CD4-positive, alpha-beta memory T cell (primary cell): ENCODE results near the gene HSPA1B. TPM values are rescaled to one million over a fixed set of nuclear protein-coding genes. Genes with fewer than 3 reads are reported as not detected.
"Not testable (repeated sequence)": the region's sequence is repeated elsewhere in the genome, so short reads cannot be mapped to it uniquely, and the experiment has no call there.

ENCODE experiments used
- CTCF ChIA-PET: fragments of 350-600 bp; sonication (Branson Sonifier 250); formaldehyde crosslinking; loops from one replicate; lab custom pipeline; 2021; ENCODE audit warnings: inconsistent platforms; ENCODE audit not compliant: partially characterized antibody; lab: Charles Lee
- POLR2A ChIA-PET: fragments of 350-600 bp; sonication (Branson Sonifier 250); formaldehyde crosslinking; loops from one replicate; lab custom pipeline; 2021; ENCODE audit not compliant: partially characterized antibody; lab: Charles Lee
- DNase-seq, 5 donors: peaks; one replicate each; pipeline versions ENCODE4 v3.0.0 to v3.0.0-alpha.2; 2020 to 2022; ENCODE audit warnings: mixed read lengths in 1 of 5
- H3K27ac ChIP-seq: one replicate; pipeline ENCODE4 v1.7.0; 2013; ENCODE audit warnings: low read depth, low read length
- H3K27me3 ChIP-seq: 2 replicates; pipeline ENCODE4 v1.7.0; 2013; ENCODE audit warnings: mild to moderate bottlenecking, low read length, moderate library complexity; ENCODE audit not compliant: insufficient read depth
- H3K36me3 ChIP-seq: 2 replicates; pipeline ENCODE4 v1.7.0; 2013; ENCODE audit warnings: mild to moderate bottlenecking, low read length, moderate library complexity; ENCODE audit not compliant: insufficient read depth
- H3K4me1 ChIP-seq: 2 replicates; pipeline ENCODE4 v1.7.0; 2013; ENCODE audit warnings: mild to moderate bottlenecking, low read length, moderate library complexity; ENCODE audit not compliant: insufficient read depth
- H3K4me3 ChIP-seq, 2 donors: one replicate each; pipeline ENCODE4 v1.7.0; 2013; ENCODE audit warnings: low read length in 2 of 2, mild to moderate bottlenecking in 1 of 2
- H3K9me3 ChIP-seq, 2 donors: one replicate each; pipeline ENCODE4 v1.7.0; 2013; ENCODE audit warnings: low read length in 2 of 2, control low read depth in 1 of 2; ENCODE audit not compliant: control insufficient read depth in 1 of 2
- H3K27ac Mint-ChIP-seq, 7 donors: one replicate each; pipeline ENCODE4 v1.8.0; 2020 to 2021; ENCODE audit warnings: mixed read lengths in 7 of 7, mild to moderate bottlenecking in 6 of 7, inconsistent platforms in 3 of 7, moderate library complexity in 3 of 7
- H3K27me3 Mint-ChIP-seq, 2 donors: one replicate each; pipeline ENCODE4 v1.8.0; 2020 to 2021; ENCODE audit warnings: mixed read lengths in 2 of 2
- H3K36me3 Mint-ChIP-seq, 2 donors: one replicate each; pipeline ENCODE4 v1.8.0; 2020 to 2021; ENCODE audit warnings: mixed read lengths in 2 of 2, inconsistent platforms in 1 of 2, mild to moderate bottlenecking in 1 of 2
- H3K4me1 Mint-ChIP-seq, 4 donors: one replicate each; pipeline ENCODE4 v1.8.0; 2020 to 2021; ENCODE audit warnings: mixed read lengths in 4 of 4, mild to moderate bottlenecking in 1 of 4
- H3K4me3 Mint-ChIP-seq, 8 donors: one replicate each; pipeline ENCODE4 v1.8.0; 2020 to 2021; ENCODE audit warnings: mixed read lengths in 8 of 8, mild to moderate bottlenecking in 7 of 8, moderate library complexity in 6 of 8, inconsistent platforms in 3 of 8
- H3K9me3 Mint-ChIP-seq, 8 donors: one replicate each; pipeline ENCODE4 v1.8.0; 2020 to 2021; ENCODE audit warnings: mixed read lengths in 8 of 8, mild to moderate bottlenecking in 5 of 8, inconsistent platforms in 3 of 8, moderate library complexity in 1 of 8
- intact Hi-C: fragments of 100-400 bp; cut with micrococcal nuclease; formaldehyde crosslinking; loops from one replicate; pipeline ENCODE4 v1.15.1; 2023
- polyA plus RNA-seq, 2 donors: library from polyadenylated mRNA; unstranded; fragments of 300-500 nt; fragmentation: Illumina TruSeq; gene quantifications; one replicate each; pipeline ENCODE4 v1.2.3, GENCODE V29; 2021
- total RNA-seq, 2 experiments: library from RNA; stranded (reverse); gene quantifications; one replicate each; pipeline ENCODE4 v1.2.3, GENCODE V29; 2021

HSPA1B gene
- total and polyA plus RNA-seq, 4 experiments from 2014 or later = 1.9 to 60.8 (median 31.7) TPM

DNA sequence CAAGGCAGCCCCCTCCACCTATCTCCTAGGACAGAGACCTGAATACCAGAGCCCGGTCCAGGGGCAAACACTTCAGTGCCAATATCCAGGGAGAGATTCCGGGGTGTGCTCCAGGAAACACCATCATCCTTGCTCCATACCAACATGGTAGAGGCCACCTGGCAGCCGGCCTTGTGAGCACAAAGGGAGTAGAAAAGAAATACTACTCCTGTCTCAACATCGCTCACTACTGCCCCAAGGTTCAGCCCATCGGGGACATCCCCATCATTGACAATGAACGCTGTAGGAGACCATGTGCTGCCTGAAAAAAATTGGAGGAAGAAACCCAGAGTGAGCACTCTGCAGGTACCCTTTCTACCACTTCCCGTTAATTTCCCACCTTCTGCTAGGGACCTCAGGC lies 33.6 kb downstream of the HSPA1B start:
- H3K27ac Mint-ChIP-seq = peak overlapping the region in 5 of 7 donors; percentile 42 to 97 (median 95)

DNA sequence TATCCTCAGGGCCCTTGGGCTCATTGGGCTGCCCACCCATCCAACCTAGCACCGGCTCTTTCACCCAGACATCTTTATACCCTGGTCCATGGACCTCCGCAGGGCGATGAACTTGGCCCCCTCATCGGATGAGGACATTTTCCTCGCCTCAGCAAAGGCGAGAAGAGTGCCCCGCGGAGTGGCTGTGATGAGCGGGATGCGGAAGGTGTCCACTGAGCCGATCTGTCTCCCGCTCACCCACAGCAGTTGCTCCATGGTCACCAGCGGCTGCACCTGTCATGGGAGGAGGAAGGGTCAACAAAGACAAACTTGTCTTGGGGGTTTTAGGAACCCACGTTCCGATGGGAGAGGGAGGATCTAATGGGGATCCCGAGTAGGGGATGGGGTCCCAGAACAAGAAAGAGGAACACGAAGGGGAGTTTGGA lies 34.4 kb downstream of the HSPA1B start:
- peak overlapping the region; percentile 87 to 96 (median 94) for H3K4me3 Mint-ChIP-seq
- H3K4me1 ChIP-seq = peaks cover 16% of the 10 kb centered on the region
- no peaks in the 10 kb centered on the region for H3K9me3 ChIP-seq
- POLR2A ChIA-PET = interaction anchor here (0.7 to 3.4 kb wide), 19 partner anchors 25 to 320 kb away, joined by 3 to 43 read pairs (median 8); partner anchors contain the start of genes ABHD16A, BAG6, C6orf47 and CSNK2B
- peak overlapping the region; percentile 88 to 95 for H3K4me3 ChIP-seq
- intact Hi-C loops = loop anchor here (1.0 to 5.0 kb wide), 2 partner anchors 28 to 40 kb away; no protein-coding TSS in a partner anchor
- peaks cover 14 to 33% (median 23%) of the 10 kb centered on the region in 4 donors for H3K4me1 Mint-ChIP-seq
- H3K27me3 ChIP-seq = no peaks in the 10 kb centered on the region
- peaks cover 0 to 2% (median 0%) of the 10 kb centered on the region in 8 donors for H3K9me3 Mint-ChIP-seq
- H3K27ac Mint-ChIP-seq = peak overlapping the region; percentile 94 to 98 (median 97)
- H3K27me3 Mint-ChIP-seq = peaks cover 0 to 2% of the 10 kb centered on the region in 2 donors
- peaks cover 6% of the 10 kb centered on the region for H3K36me3 ChIP-seq
- CTCF ChIA-PET = interaction anchor here (1.1 to 1.4 kb wide), 3 partner anchors 36 to 130 kb away, joined by 3 to 6 read pairs (median 5); partner anchors contain the start of gene EHMT2
- peak overlapping the region; percentile 90 for H3K27ac ChIP-seq
- H3K36me3 Mint-ChIP-seq = peaks cover 8 to 40% of the 10 kb centered on the region in 2 donors
- peak in 1 of 5 donors; percentile 44 for DNase-seq

More for the DNA sequence above, 33.6 kb downstream of the HSPA1B start:
- H3K4me3 Mint-ChIP-seq = peak overlapping the region in 7 of 8 donors; percentile 17 to 95 (median 91)
- peaks cover 0 to 2% (median 0%) of the 10 kb centered on the region in 8 donors for H3K9me3 Mint-ChIP-seq
- H3K4me1 Mint-ChIP-seq = peaks cover 14 to 33% (median 23%) of the 10 kb centered on the region in 4 donors
- DNase-seq = no peak
- H3K27ac ChIP-seq = no peak overlapping the region
- POLR2A ChIA-PET = interaction anchor here (3.2 kb wide), 1 partner anchor 131 kb away, joined by 16 read pairs; the partner anchor contains the start of gene DDAH2
- peaks cover 0 to 2% of the 10 kb centered on the region in 2 donors for H3K27me3 Mint-ChIP-seq
- peaks cover 16% of the 10 kb centered on the region for H3K4me1 ChIP-seq
- no peak overlapping the region for H3K4me3 ChIP-seq
- CTCF ChIA-PET = no interaction called here
- H3K36me3 Mint-ChIP-seq = peaks cover 8 to 42% of the 10 kb centered on the region in 2 donors
- intact Hi-C loops = loop anchor here (5.0 kb wide), 1 partner anchor 39 kb away; no protein-coding TSS in a partner anchor
- peaks cover 6% of the 10 kb centered on the region for H3K36me3 ChIP-seq
- no peaks in the 10 kb centered on the region for H3K9me3 ChIP-seq
- H3K27me3 ChIP-seq = no peaks in the 10 kb centered on the region

DNA sequence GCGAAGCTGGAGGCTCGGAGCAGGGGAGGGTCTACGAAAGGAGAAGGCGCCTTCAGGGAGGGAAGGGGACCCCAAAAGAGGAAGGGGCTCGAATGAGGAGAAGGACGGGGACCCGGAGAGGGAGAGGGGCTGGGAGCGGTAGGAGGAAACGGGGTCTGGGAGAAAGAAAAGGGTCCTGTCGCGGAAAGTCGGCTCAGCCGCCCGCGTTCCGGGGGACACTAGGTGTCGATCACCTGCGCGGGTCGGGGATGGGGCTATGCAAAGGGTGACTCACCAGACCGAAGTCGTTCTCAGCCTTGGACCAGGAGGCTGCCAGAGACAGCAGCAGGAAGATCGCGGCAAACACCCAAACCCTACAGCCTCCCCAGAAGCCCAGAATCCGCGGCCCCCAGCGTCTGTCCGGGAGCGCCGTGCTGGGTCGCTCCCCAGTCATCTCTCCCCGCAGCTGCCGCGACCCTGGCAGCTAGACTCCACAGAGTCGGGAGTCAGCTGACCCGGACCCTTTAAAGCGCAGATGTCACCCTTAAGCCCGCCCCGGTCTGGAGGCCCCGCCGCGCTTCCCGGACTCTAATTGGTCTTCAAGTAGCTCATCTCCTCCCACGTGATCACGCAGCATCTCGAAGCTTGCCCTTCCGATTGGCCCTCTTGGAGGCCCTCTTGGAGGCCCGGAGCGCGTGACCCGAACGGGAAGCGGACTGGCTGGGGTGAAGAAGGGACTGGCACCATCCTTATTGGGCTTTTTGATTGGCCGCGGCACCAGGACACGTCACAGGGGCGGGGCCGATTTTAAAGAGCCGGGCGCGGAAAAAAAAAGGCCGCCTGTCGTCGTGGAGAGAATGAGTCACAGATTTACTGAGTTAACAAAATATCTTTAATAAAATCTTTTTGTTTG lies 35.1 kb downstream of the HSPA1B start, which contains the start of gene NEU1:
Gene NEU1, minus strand, starts transcription at position 478 of the 892 bp plus-strand sequence. Its CDS starts 45 bp downstream, at position 433.
- Histone ChIP-seq H3K27me3 (no peaks in the 10 kb centered on the region), H3K4me3 (peak within 1 kb of the TSS; percentile 88 to 95), H3K36me3 (peaks cover 6% of the 10 kb centered on the region), H3K9me3 (no peaks in the 10 kb centered on the region), H3K4me1 (peaks cover 16% of the 10 kb centered on the region), H3K27ac (peak within 1 kb of the TSS; percentile 90)
- ChIA-PET POLR2A (interaction anchor here (0.7 to 3.4 kb wide), 35 partner anchors 18 to 1109 kb away, joined by 3 to 43 read pairs (median 6); partner anchors contain the start of genes ABHD16A, BAG6, C6orf47 and CSNK2B), CTCF (interaction anchor here (0.8 to 2.7 kb wide), 11 partner anchors 27 to 311 kb away, joined by 3 to 23 read pairs (median 4); partner anchors contain the start of genes ABHD16A, EHMT2 and LY6G5C)
- Mint-ChIP-seq H3K4me3 (peak within 1 kb of the TSS; percentile 87 to 96 (median 94)), H3K27me3 (peaks cover 0 to 2% of the 10 kb centered on the region in 2 donors), H3K27ac (peak within 1 kb of the TSS; percentile 94 to 98 (median 97)), H3K36me3 (peaks cover 8 to 34% of the 10 kb centered on the region in 2 donors), H3K9me3 (peaks cover 0 to 2% (median 0%) of the 10 kb centered on the region in 8 donors), H3K4me1 (peaks cover 14 to 33% (median 23%) of the 10 kb centered on the region in 4 donors)
- DNase-seq = peak; percentile 97 to 100 (median 100)
- intact Hi-C loops = loop anchor here (1.0 to 5.0 kb wide), 8 partner anchors 28 to 242 kb away; partner anchors contain the start of genes ABHD16A, BAG6, DDAH2 and EHMT2

DNA sequence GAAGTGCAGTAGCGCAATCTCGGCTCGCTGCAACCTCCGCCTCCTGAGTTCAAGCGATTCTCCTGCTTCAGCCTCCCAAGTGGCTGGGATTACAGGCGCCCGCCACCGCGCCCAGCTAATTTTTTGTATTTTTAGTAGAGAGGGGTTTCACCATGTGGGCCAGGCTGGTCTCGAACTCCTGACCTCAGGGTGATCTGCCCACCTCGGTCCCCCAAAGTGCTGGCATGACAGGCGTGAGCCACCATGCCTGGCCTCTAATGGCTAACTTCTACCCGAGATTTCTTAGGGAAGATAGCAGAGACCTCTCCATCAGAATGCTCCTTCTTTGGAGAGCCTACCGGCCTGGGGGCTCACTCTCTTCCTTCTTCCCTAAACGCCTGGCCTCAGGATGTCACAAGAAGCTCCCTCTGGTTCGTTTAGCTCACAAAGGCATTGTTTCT lies 36.6 kb downstream of the HSPA1B start:
- H3K4me3 Mint-ChIP-seq = peak overlapping the region; percentile 87 to 96 (median 94)
- CTCF ChIA-PET = interaction anchor here (0.7 to 2.7 kb wide), 4 partner anchors 25 to 242 kb away, joined by 3 to 23 read pairs (median 5); no protein-coding TSS in a partner anchor
- intact Hi-C loops = loop anchor here (1.0 to 5.0 kb wide), 2 partner anchors 42 to 184 kb away; no protein-coding TSS in a partner anchor

DNA sequence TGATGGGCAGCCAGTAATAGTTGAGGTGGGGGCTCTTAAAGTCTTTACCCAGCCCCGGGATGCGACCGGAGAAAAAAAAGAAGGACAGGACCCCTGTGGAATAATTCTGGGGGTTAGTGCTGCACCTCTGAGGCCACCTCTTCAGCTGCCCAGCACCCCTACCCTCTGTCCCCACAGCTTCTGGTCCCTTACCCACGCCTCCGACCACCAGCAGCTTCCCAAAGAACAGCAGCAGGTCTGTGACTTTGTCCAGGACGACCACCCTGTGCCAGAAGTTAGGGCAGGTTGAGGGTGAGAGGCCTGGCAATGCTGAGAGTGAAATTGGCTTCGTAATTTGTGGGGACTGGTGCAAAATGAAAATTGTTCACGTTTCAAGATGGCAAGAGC lies 37.3 kb downstream of the HSPA1B start:
- Mint-ChIP-seq H3K4me3 (peak overlapping the region in 2 of 8 donors; percentile 33 to 87), H3K27ac (no peak overlapping the region), H3K27me3 (peaks cover 0 to 2% of the 10 kb centered on the region in 2 donors), H3K9me3 (peaks cover 0 to 2% (median 0%) of the 10 kb centered on the region in 8 donors), H3K36me3 (peaks cover 4 to 22% of the 10 kb centered on the region in 2 donors), H3K4me1 (peaks cover 14 to 33% (median 23%) of the 10 kb centered on the region in 4 donors)
- Histone ChIP-seq H3K4me3 (no peak overlapping the region), H3K9me3 (no peaks in the 10 kb centered on the region), H3K27ac (no peak overlapping the region), H3K4me1 (peaks cover 16% of the 10 kb centered on the region), H3K36me3 (no peaks in the 10 kb centered on the region), H3K27me3 (no peaks in the 10 kb centered on the region)
- intact Hi-C loops = loop anchor here (1.0 to 5.0 kb wide), 2 partner anchors 43 to 185 kb away; no protein-coding TSS in a partner anchor
- POLR2A ChIA-PET = interaction anchor here (1.4 to 3.4 kb wide), 3 partner anchors 174 to 212 kb away, joined by 4 to 24 read pairs (median 22); partner anchors contain the start of genes BAG6, CSNK2B and GPANK1
- no peak for DNase-seq
- CTCF ChIA-PET = interaction anchor here (1.6 to 2.7 kb wide), 2 partner anchors 25 to 34 kb away, joined by 6 to 23 read pairs; no protein-coding TSS in a partner anchor

More for the DNA sequence above, 36.6 kb downstream of the HSPA1B start:
- peak overlapping the region; percentile 39 to 87 for H3K4me3 ChIP-seq
- H3K4me1 ChIP-seq = peaks cover 16% of the 10 kb centered on the region
- H3K9me3 Mint-ChIP-seq, H3K27me3 Mint-ChIP-seq, H3K9me3 ChIP-seq, H3K27me3 ChIP-seq, H3K36me3 ChIP-seq, DNase-seq: not testable (repeated sequence)
- H3K36me3 Mint-ChIP-seq = peaks cover 8 to 28% of the 10 kb centered on the region in 2 donors
- POLR2A ChIA-PET = interaction anchor here (0.7 to 3.4 kb wide), 15 partner anchors 24 to 211 kb away, joined by 3 to 43 read pairs (median 9); partner anchors contain the start of genes BAG6, C6orf47, CSNK2B and DDAH2
- H3K27ac ChIP-seq = peak overlapping the region; percentile 79
- H3K4me1 Mint-ChIP-seq = peaks cover 14 to 33% (median 23%) of the 10 kb centered on the region in 4 donors
- H3K27ac Mint-ChIP-seq = peak overlapping the region; percentile 94 to 98 (median 97)
